HG03457 (cell line): ENCODE measurements around the gene FGF4.

ENCODE experiments used
- ATAC-seq: cut with Tn5 transposase; IDR thresholded peaks from one replicate; pipeline ENCODE4 v1.9.1; 2021; ENCODE audit warnings: moderate number of reproducible peaks; ENCODE audit not compliant: unreplicated experiment

The FGF4 gene

GRCh38 chr11:69729252-69729651 is 45.9 kb downstream of the FGF4 start:
- ATAC-seq, result no peak

- ATAC-seq, result no peak
Measured at GRCh38 chr11:69727266-69727665, 47.9 kb downstream of the FGF4 start.

DNA sequence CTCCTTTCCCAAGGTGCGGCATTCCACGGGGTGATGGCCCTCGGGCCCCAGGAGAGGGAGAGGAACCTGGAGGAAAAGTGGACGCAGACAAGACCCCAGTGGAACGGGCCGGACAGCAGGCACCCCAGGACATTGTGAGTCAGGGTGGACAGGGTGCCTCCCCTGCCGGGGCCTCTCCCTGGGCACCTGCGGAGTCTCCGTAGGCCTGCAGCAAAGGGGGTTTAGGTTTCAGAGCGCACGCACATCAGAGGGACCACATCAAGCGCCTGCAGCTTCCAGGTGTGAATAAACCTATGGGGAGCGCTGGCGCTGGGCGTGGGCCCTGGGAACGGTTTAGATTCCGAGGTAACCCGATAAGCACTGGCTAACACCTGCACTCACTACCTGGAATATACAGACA is 48.7 kb downstream of the FGF4 start:
- no peak for ATAC-seq

GRCh38 chr11:69726019-69726418 is 49.1 kb downstream of the FGF4 start:
- ATAC-seq, result no peak

DNA sequence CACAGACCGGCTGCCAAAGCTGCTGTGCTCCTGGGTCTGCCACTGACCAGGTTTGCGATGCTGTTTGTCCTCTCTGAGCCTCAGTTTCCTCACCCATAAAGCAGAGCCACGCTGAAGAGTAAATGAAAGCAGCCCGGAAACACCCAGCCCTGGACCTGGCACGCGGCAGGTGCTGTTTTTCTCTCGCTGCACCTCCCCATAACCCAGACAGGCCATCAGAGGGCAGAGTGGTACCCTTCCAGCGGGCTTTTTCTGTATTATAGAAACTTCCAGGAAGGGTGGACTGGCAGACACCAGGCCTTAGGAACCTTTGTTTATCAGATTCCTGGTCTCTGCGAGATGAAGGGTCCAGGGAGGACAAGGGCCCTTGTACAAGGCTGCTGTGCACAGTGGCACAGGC is 53.4 kb downstream of the FGF4 start:
- ATAC-seq, result no peak

DNA sequence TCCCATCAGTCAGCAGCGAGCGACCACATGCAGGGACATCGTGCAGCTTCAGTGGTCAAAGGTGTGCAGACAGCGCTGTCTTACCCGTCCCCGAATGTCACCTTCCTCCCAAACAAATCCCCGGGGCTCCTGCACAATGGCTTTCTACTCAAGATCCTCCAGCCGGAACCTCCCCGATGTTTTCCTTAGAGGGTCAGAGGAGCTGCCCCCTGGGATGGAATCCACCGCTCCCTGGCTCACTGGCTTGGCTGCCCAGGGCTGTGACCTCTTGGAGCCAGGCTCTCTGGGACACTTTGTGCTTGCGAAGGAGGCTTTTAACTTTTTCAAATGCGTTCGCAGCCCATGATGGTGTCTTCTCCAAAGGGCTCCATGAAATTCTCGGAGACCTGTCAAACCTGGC is 54.0 kb downstream of the FGF4 start:
- no peak for ATAC-seq
